Measurements from ENCODE around the gene ZNF397.

The ZNF397 gene

DNA sequence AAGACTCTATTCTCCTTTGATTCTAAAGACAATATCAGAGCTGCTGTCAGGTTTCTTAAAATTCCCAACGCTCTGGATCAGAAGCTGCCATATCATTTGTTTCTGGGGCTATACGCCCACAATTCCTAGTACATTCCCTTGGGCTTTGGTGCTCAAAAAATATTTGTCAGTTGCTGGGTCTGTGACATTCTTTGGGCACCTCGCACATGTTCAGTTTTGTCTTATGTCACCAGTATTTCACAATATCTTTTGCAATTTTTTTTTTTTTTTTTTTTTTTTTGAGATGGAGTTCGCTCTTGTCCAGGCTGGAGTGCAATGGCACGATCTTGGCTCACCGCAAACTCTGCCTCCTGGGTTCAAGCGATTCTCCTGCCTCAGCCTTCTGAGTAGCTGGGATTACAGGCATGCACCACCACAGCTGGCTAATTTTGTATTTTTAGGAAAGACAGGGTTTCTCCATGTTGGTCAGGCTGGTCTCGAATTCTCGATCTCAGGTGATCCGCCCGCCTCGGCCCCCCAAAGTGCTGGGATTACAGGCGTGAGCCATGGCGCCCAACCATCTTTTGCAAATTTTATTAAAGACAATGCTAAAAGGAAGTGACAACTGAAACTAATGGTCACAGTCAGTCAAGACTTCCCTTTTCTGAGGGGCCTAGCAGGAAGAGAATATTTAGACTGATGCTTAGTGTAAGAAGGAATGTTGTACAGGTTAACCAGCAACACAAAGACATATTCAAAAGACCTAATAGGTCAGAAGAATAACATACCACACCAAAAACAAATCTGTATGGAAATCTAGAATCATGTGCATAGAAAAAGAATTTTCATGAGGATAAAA lies 6.8 kb downstream of the ZNF397 start:
- no peak for DNase-seq

GRCh38 chr18:35248429-35248828 lies 7.6 kb downstream of the ZNF397 start:
- DNase-seq, result no peak

DNA sequence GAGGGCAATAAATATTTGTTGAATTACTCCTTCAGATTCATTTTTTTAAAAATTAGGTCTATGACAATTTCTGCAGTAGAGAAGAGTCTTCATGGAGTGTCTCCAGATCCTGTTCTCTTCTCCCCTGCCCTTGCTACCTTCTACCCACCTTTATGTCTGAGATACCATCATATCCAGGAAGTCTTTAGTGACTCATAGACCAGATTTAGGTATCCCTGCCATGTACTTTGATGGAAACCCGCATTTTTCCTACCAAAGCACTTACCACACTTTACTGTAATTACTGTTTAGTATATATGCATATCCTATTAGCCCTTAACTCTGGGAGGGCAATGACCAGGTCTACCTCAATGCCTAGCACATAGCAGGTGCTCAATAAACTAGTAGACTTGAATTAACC lies 11.6 kb downstream of the ZNF397 start:
- no peak for DNase-seq

GRCh38 chr18:35253655-35254287 lies 12.9 kb downstream of the ZNF397 start:
- no peak for DNase-seq

DNA sequence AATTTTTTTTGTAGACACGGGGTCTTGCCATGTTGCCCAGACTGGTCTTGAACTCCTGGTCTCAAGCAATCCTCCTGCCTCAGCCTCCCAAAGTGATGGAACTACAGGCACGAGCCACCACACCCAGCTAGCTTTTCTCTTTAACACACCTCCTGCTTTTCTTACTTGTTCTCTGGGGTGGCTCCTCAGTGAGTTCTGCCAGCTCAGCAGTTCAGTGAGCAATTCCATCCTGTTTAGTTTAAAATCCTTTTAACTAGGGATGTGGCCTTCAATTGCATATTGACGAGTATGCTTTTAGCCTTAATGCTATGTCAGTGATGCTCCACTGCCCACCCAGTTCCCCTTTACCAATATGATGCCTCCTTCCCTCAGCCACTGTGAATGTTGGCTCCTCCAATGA lies 16.1 kb downstream of the ZNF397 start:
- no peak for DNase-seq

DNA sequence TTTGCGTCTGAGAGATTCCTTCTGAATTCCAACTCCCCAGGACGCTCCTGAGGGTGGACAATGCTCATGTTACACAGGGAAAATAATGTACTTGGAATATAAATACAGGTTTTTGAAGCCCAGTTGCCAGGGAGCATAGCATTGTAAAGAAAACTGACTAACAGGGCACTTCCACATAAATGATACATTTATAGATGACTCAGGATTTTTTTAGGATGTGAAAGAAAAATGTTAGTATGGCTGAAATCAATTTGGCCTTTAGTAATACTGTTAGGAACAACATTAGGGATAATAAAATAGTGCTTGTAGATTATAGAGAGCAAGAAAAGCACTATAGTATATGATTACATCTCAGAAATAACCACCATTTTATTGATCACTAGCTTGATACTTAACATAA lies 23.6 kb downstream of the ZNF397 start:
- no peak for DNase-seq

GRCh38 chr18:35267161-35267651 lies 26.4 kb downstream of the ZNF397 start:
- no peak for DNase-seq

DNA sequence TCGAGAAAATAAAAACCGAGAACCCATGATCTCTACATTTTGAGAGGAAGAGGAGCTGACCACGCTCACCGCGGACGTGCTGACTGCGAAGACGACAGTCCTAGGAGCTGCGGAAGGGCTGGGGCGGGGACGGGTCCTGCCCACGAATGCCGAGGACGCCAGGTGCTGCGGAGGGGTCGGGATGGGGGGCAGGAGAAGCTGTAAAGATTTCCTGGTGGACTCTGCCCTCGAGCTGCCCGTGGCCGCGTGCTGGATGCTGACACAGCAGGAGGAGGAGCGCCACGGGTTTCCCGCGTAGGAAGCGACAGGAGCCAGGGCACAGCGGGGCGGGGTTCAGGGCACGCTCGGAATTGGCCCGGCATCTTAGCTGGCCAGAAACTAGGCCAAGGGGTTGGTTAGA lies 27.0 kb downstream of the ZNF397 start:
- no peak for DNase-seq

- no peak for DNase-seq
These were observed 28.0 kb downstream of the ZNF397 start for GRCh38 chr18:35268821-35269220.

DNA sequence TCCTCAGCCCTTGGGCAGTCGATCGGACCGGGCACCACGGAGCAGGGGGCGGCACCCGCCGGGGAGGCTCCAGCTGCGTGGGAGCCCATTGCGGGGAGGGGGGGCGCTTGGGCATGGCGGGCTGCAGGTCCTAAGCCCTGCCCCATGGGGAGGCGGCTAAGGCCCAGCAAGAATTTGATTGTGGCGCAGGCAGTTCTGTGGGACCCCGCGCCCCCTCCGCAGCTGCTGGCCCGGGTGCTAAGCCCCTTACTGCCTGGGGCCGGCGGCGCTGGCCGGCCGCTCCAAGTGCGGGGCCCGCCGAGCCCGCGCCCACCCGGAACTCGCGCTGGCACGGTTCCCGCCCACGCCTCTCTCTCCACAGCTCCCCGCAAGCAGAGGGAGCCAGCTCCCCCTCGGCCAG lies 30.8 kb downstream of the ZNF397 start:
- no peak for DNase-seq

GRCh38 chr18:35276267-35276666 lies 35.4 kb downstream of the ZNF397 start:
- DNase-seq, result no peak

- no peak for DNase-seq
These were observed 36.8 kb downstream of the ZNF397 start for GRCh38 chr18:35277633-35278032.

- no peak for DNase-seq
These were observed 37.3 kb downstream of the ZNF397 start for GRCh38 chr18:35278085-35278484.

- no peak for DNase-seq
These were observed 38.1 kb downstream of the ZNF397 start for GRCh38 chr18:35278969-35279368.

- DNase-seq, result no peak
These were observed 41.5 kb downstream of the ZNF397 start for GRCh38 chr18:35282353-35282752.

GRCh38 chr18:35283923-35284794 lies 43.3 kb downstream of the ZNF397 start:
- no peak for DNase-seq

- no peak for DNase-seq
These were observed 44.0 kb downstream of the ZNF397 start for GRCh38 chr18:35284841-35285240.

- DNase-seq, result no peak
These were observed 48.5 kb downstream of the ZNF397 start for GRCh38 chr18:35289293-35289692.

DNA sequence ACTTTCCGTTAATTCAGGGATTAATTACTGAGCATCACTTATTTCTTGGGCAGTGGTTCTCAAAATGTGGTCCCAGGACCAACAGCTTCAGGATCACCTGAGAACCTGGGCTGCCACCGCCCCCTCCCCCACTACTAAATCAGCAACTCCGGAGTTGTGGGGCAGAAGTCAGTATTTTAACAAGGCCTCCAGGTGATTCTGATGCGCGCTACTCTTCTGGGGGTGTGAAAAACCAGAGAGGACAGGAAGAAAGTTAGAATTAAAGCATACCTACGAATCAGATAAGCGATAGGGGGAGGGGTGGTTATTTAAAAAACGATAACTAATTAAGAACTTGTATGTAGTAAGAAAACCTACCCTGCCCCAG lies 48.9 kb downstream of the ZNF397 start:
- no peak for DNase-seq

DNA sequence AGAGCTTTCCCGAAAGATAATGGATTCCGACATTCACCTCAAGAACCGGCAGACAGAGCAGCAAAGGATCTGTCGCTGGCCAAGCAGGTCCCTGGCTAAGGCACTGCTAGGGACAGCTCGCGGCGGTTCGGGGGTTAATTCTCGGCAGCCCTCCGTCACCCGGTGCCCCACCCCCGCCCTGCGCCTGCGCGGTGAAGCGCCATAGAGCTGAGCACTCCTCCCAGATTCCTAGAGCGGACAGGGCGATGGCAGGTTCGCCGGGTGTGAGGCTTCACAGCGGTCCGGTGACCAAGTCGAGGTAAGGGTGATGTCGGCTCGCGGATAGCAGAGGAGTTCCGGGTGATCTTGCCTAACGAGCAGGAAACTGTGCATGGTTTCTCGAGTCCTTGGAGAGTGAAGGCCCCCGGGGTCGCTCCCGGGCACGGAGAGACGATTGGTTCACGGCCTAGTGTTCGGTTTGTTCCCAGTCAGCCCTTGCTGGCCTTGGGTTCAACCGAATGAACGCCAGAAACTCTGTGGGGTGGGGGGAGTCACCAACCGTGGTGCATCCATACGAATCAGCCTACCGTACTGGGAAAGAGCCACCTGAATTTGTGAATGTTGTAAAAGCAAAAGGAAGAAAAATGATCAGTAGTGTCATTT lies 49.4 kb downstream of the ZNF397 start, which contains the start of gene ZSCAN30:
ZSCAN30 (minus strand) TSS at position 136 of the 642 bp plus-strand sequence. CDS start 25,877 bp downstream, outside the sequence.
- DNase-seq, result peak; percentile 59

DNA sequence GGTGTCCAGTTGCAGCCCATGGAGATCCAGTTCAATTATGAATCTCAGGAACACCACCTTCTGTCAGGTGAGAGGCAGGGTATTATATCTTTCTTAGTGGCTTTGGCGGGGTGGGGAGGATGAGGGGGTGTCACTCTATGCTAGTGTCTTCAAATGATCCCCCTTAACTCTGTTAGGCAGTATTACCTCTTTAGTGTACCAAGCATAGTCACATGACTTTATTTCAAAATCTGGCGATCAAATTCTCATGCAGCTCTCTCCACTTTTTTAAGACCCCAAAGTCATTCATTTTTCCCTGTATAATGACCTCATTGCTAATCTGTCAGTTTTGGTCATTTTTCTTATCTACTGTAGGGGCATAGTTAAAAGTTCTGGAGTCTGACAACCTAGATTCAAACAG lies 50.3 kb downstream of the ZNF397 start:
- no peak for DNase-seq

GRCh38 chr18:35296060-35296459 lies 55.2 kb downstream of the ZNF397 start:
- no peak for DNase-seq

DNA sequence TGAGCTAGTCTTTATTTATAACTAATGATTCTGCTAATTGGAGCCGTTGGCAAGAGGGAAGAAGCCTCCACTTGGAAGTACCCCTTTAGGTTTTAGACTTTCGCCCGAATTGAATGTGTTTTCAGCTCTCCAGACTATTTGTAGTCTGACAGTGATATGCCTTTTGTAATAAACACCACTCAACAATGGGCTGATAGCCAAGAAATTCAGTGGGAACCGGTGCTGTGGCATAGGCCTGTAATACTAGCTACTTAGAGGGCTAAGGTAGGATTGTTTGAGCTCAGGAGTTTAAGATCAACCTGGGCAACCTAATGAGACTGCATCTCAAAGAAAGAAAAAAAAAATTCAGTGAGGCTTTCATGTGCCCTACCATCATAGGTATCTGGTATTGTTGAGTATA lies 62.8 kb downstream of the ZNF397 start:
- no peak for DNase-seq

All from NCI-H187 treated with DMSO at 0.1 percent for 48 hours (cell line).